SKM-1 treated with dmso at 0.1 percent for 144 hours (cell line): ENCODE results near the gene ANGPTL3.

Experiments
- DNase-seq: peaks from one replicate; lab custom pipeline; 2025; ENCODE audit not compliant: unreplicated experiment; lab: John Stamatoyannopoulos, UW

ANGPTL3 gene

GRCh38 chr1:62625415-62625814 lies 28.1 kb downstream of the ANGPTL3 start:
- no peak for DNase-seq

- DNase-seq = no peak
Observed at GRCh38 chr1:62628506-62628905, 31.2 kb downstream of the ANGPTL3 start.

- DNase-seq = no peak
Observed at GRCh38 chr1:62637392-62638105, 40.2 kb downstream of the ANGPTL3 start.

- DNase-seq = no peak
Observed at GRCh38 chr1:62643283-62643682, 46.0 kb downstream of the ANGPTL3 start.

GRCh38 chr1:62652387-62652786 lies 55.1 kb downstream of the ANGPTL3 start:
- no peak for DNase-seq

- DNase-seq = no peak
Observed at GRCh38 chr1:62654744-62655143, 57.4 kb downstream of the ANGPTL3 start.
